GM21529 (cell line): ENCODE data around the gene CDH6.

ENCODE experiments used
- ATAC-seq: cut with Tn5 transposase; IDR thresholded peaks from one replicate; pipeline ENCODE4 v1.9.1; 2021; ENCODE audit not compliant: unreplicated experiment

Gene CDH6

GRCh38 chr5:31365776-31366175 is 172.3 kb downstream of the CDH6 start:
- ATAC-seq = no peak

- no peak for ATAC-seq
These were observed 173.5 kb downstream of the CDH6 start for GRCh38 chr5:31366941-31367340.

GRCh38 chr5:31372124-31372523 is 178.6 kb downstream of the CDH6 start:
- no peak for ATAC-seq

- ATAC-seq = no peak
These were observed 182.7 kb downstream of the CDH6 start for GRCh38 chr5:31375999-31376720.

GRCh38 chr5:31377274-31377946 is 183.9 kb downstream of the CDH6 start:
- no peak for ATAC-seq

- no peak for ATAC-seq
These were observed 184.7 kb downstream of the CDH6 start for GRCh38 chr5:31378136-31378535.
